ENCODE measurements around the gene GFOD1. TPM values are rescaled to one million over a fixed set of nuclear protein-coding genes. Genes with fewer than 3 reads are reported as not detected.

GFOD1 gene
- total RNA-seq, 1 experiment from 2014 or later = 8.6 TPM

- in situ Hi-C loops (cut with HindIII; ENCODE audit: low pct_unique_long_range_greater_than_20kb, low sequenced_read_pairs) = no loop called here
Observed at GRCh38 chr6:13492357-13492756, 5.0 kb upstream of the GFOD1 start.

GRCh38 chr6:13491538-13491937 is 4.1 kb upstream of the GFOD1 start:
- in situ Hi-C loops (cut with HindIII; ENCODE audit: low pct_unique_long_range_greater_than_20kb, low sequenced_read_pairs) = no loop called here
- no peak for DNase-seq (ENCODE audit: low read depth, low spot score)

More at GRCh38 chr6:13492357-13492756, 5.0 kb upstream of the GFOD1 start:
- no peak for DNase-seq (ENCODE audit: low read depth, low spot score)

GRCh38 chr6:13490402-13490801 is 3.0 kb upstream of the GFOD1 start:
- DNase-seq (ENCODE audit: low read depth, low spot score) = no peak
- in situ Hi-C loops (cut with HindIII; ENCODE audit: low pct_unique_long_range_greater_than_20kb, low sequenced_read_pairs) = no loop called here

- in situ Hi-C loops (cut with HindIII; ENCODE audit: low pct_unique_long_range_greater_than_20kb, low sequenced_read_pairs) = no loop called here
- no peak for DNase-seq (ENCODE audit: low read depth, low spot score)
Observed at GRCh38 chr6:13488896-13489237, 1.5 kb upstream of the GFOD1 start.

- in situ Hi-C loops (cut with HindIII; ENCODE audit: low pct_unique_long_range_greater_than_20kb, low sequenced_read_pairs) = no loop called here
- DNase-seq (ENCODE audit: low read depth, low spot score) = no peak
Observed at GRCh38 chr6:13488015-13488895, 855 bp upstream of the GFOD1 start.

GRCh38 chr6:13486679-13487121 is 700 bp downstream of the GFOD1 start:
- in situ Hi-C loops (cut with HindIII; ENCODE audit: low pct_unique_long_range_greater_than_20kb, low sequenced_read_pairs) = no loop called here
- peak; percentile 62 for DNase-seq (ENCODE audit: low read depth, low spot score)

- DNase-seq (ENCODE audit: low read depth, low spot score) = peak; percentile 53
- in situ Hi-C loops (cut with HindIII; ENCODE audit: low pct_unique_long_range_greater_than_20kb, low sequenced_read_pairs) = no loop called here
Observed at GRCh38 chr6:13485923-13486562, 1.4 kb downstream of the GFOD1 start.

- no peak for DNase-seq (ENCODE audit: low read depth, low spot score)
- in situ Hi-C loops (cut with HindIII; ENCODE audit: low pct_unique_long_range_greater_than_20kb, low sequenced_read_pairs) = no loop called here
Observed at GRCh38 chr6:13485303-13485702, 2.1 kb downstream of the GFOD1 start.

- in situ Hi-C loops (cut with HindIII; ENCODE audit: low pct_unique_long_range_greater_than_20kb, low sequenced_read_pairs) = no loop called here
- DNase-seq (ENCODE audit: low read depth, low spot score) = no peak
Observed at GRCh38 chr6:13484827-13485226, 2.6 kb downstream of the GFOD1 start.

- in situ Hi-C loops (cut with HindIII; ENCODE audit: low pct_unique_long_range_greater_than_20kb, low sequenced_read_pairs) = no loop called here
- DNase-seq (ENCODE audit: low read depth, low spot score) = no peak
Observed at GRCh38 chr6:13484138-13484708, 3.2 kb downstream of the GFOD1 start.

- in situ Hi-C loops (cut with HindIII; ENCODE audit: low pct_unique_long_range_greater_than_20kb, low sequenced_read_pairs) = no loop called here
- DNase-seq (ENCODE audit: low read depth, low spot score) = no peak
Observed at GRCh38 chr6:13480631-13481501, 6.5 kb downstream of the GFOD1 start.

- in situ Hi-C loops (cut with HindIII; ENCODE audit: low pct_unique_long_range_greater_than_20kb, low sequenced_read_pairs) = no loop called here
- DNase-seq (ENCODE audit: low read depth, low spot score) = no peak
Observed at GRCh38 chr6:13479971-13480434, 7.4 kb downstream of the GFOD1 start.

- in situ Hi-C loops (cut with HindIII; ENCODE audit: low pct_unique_long_range_greater_than_20kb, low sequenced_read_pairs) = no loop called here
- DNase-seq (ENCODE audit: low read depth, low spot score) = no peak
Observed at GRCh38 chr6:13479206-13479800, 8.1 kb downstream of the GFOD1 start.

GRCh38 chr6:13478525-13478966 is 8.9 kb downstream of the GFOD1 start:
- in situ Hi-C loops (cut with HindIII; ENCODE audit: low pct_unique_long_range_greater_than_20kb, low sequenced_read_pairs) = no loop called here
- DNase-seq (ENCODE audit: low read depth, low spot score) = no peak

GRCh38 chr6:13474787-13475186 is 12.6 kb downstream of the GFOD1 start:
- in situ Hi-C loops (cut with HindIII; ENCODE audit: low pct_unique_long_range_greater_than_20kb, low sequenced_read_pairs) = no loop called here

GRCh38 chr6:13474360-13474759 is 13.0 kb downstream of the GFOD1 start:
- in situ Hi-C loops (cut with HindIII; ENCODE audit: low pct_unique_long_range_greater_than_20kb, low sequenced_read_pairs) = no loop called here
- no peak for DNase-seq (ENCODE audit: low read depth, low spot score)

More at GRCh38 chr6:13474787-13475186, 12.6 kb downstream of the GFOD1 start:
- DNase-seq (ENCODE audit: low read depth, low spot score) = no peak

GRCh38 chr6:13473768-13474165 is 13.6 kb downstream of the GFOD1 start:
- in situ Hi-C loops (cut with HindIII; ENCODE audit: low pct_unique_long_range_greater_than_20kb, low sequenced_read_pairs) = no loop called here
- DNase-seq (ENCODE audit: low read depth, low spot score) = no peak
